ENCODE measurements around the gene SNX8.
"Not testable (repeated sequence)": the region's sequence is repeated elsewhere in the genome, so short reads cannot be mapped to it uniquely, and the experiment has no call there.

SNX8 gene

DNA sequence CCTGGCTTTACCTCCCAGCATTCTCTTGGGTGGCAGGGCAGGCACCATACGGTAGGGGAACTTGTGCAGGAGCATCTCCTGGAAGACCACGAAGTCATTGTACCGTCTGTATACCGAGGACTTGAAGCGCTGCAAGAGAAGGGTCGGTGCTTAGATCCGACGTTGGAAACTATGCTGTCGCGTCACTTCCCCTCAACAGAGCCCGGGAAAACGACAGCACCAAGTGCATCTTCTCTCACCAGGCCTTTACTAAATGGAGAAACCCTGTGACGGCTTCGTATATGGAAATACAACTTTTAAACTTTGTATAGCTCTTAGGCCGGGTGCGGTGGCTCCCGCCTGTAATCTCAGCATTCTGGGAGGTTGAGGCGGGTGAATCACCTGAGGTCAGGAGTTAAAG is 39.1 kb downstream of the SNX8 start:
- no peak for DNase-seq (ENCODE audit: extremely low read depth, low read depth)
- TF ChIP-seq CTCF (IDR thresholded peaks at IDR 0.05; ENCODE audit: low read depth, low read length) = no peak

DNA sequence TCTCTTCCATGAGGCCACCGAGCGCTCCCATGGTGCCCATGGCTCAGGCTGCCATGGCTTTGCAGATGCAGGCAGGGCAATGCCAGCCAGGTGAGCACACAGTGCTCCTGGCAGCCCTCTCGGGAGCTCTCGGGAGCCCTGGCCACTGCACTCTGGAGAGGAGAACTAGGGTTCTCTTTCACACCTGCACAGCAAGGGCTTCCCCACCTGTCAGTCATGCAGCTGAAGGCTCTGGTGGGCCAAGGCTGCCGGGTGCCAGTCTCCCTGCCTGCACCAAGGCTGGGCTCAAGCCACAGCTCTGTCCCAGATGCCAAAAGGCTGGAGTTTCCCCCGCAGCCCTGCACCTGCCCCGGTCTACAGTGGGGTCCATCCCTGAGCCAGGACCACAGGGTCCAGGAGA is 39.6 kb downstream of the SNX8 start:
- no peak for TF ChIP-seq CTCF (IDR thresholded peaks at IDR 0.05; ENCODE audit: low read depth, low read length)
- no peak for DNase-seq (ENCODE audit: extremely low read depth, low read depth)

DNA sequence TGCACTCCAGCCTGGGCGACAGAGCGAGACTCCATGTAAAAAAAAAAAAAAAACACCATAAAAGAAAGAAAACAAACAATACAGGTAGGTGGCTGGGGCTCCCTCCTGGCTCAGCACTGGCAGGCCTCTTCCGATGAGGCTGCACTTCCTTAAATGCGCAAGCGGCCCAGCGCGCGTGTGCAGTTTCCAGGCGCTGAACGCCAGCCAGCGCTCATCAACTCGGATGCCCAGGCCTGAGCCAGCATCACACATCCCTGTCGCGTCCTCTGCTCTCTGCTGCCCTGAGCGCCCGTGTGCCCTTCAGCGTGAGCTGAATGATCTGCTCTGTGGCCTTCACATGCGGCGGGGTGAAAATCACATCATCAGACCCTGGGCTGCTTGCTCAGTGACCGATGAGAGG is 40.4 kb downstream of the SNX8 start:
- TF ChIP-seq CTCF (IDR thresholded peaks at IDR 0.05; ENCODE audit: low read depth, low read length) = no peak
- DNase-seq (ENCODE audit: extremely low read depth, low read depth) = no peak

- no peak for TF ChIP-seq CTCF (IDR thresholded peaks at IDR 0.05; ENCODE audit: low read depth, low read length)
Measured at GRCh38 chr7:2272031-2272430, 42.2 kb downstream of the SNX8 start.

GRCh38 chr7:2271273-2272026 is 42.8 kb downstream of the SNX8 start:
- no peak for TF ChIP-seq CTCF (IDR thresholded peaks at IDR 0.05; ENCODE audit: low read depth, low read length)
- DNase-seq (ENCODE audit: extremely low read depth, low read depth) = no peak

More at GRCh38 chr7:2272031-2272430, 42.2 kb downstream of the SNX8 start:
- DNase-seq (ENCODE audit: extremely low read depth, low read depth) = no peak

GRCh38 chr7:2270495-2270894 is 43.7 kb downstream of the SNX8 start:
- TF ChIP-seq CTCF (IDR thresholded peaks at IDR 0.05; ENCODE audit: low read depth, low read length) = no peak
- DNase-seq (ENCODE audit: extremely low read depth, low read depth) = no peak

DNA sequence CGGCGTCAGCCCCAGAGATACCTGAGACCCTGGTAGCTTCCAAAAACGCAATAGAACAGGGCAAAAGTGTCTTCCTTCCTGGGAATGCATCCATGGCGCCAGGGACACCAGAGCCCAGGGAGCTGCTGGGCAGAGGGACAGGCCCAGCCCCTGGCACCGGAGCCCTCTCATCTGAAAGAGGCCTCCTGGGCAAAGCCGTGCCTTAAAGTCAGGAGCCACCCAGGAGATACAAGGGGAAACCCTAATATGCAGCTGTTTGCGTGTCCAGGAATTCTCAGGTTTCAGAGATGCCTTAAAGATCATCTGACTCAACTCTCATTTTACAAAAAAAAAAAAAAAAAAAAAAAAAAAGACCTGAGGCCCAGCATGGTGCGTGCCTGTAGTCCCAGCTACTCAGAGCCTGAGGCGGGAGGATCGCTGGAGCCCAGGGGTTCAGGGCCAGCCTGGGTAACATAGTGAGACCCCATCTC is 44.2 kb downstream of the SNX8 start:
- no peak for DNase-seq (ENCODE audit: extremely low read depth, low read depth)

DNA sequence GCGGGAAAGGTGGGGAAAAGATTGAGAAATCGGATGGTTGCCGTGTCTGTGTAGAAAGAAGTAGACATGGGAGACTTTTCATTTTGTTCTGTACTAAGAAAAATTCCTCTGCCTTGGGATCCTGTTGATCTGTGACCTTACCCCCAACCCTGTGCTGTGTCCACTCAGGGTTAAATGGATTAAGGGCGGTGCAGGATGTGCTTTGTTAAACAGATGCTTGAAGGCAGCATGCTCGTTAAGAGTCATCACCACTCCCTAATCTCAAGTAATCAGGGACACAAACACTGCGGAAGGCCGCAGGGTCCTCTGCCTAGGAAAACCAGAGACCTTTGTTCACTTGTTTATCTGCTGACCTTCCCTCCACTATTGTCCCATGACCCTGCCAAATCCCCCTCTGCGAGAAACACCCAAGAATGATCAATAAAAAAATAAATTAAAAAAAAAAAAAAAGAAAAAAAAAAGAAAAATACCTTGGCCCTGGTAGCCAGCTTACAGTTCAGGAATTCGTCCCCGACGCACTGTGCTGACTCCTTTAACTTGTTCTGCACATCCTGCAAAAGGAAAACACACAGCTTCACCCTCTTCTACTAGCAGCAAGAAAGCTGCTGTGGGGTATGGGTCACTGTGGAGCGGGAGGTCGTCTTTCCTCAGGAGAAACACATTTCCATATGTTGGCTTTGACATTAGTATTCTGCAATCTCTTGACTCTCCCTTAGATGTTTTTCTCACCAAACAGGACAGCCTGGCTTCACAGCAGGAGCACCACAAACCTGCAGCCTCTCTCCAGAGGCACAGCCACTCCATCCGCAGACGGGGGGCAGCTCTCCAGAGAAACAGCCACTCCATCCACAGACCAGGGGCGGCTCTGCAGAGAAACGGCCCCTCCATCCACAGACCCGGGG is 44.9 kb downstream of the SNX8 start:
- not testable (repeated sequence) for DNase-seq (ENCODE audit: extremely low read depth, low read depth)

More for the DNA sequence above, 44.2 kb downstream of the SNX8 start:
- TF ChIP-seq CTCF (IDR thresholded peaks at IDR 0.05; ENCODE audit: low read depth, low read length) = no peak

Measured in AG09319 (cell line).